Fibroblast of villous mesenchyme (primary cell): ENCODE data around the gene TMLHE. TPM values are rescaled to one million over a fixed set of nuclear protein-coding genes. Genes with fewer than 3 reads are reported as not detected.
"Not testable (repeated sequence)": the region's sequence is repeated elsewhere in the genome, so short reads cannot be mapped to it uniquely, and the experiment has no call there.

Experiments
- DNase-seq: peaks from one replicate; pipeline ENCODE4 v3.0.0-alpha.2; 2010; ENCODE audit warnings: low read depth
- H3K4me3 ChIP-seq: 2 replicates; pipeline ENCODE4 v1.5.1; 2011; ENCODE audit warnings: low read depth, mild to moderate bottlenecking, low read length
- total RNA-seq: library from RNA; depleted of rRNA; stranded (reverse); fragments of >200 nt; gene quantifications from 2 replicates; pipeline ENCODE4 v1.2.3, GENCODE V29; 2012
- TF ChIP-seq, protein P1 (sequence below): IDR thresholded peaks from 2 replicates; pipeline ENCODE4 v1.5.1; 2012; ENCODE audit warnings: low read depth, mild to moderate bottlenecking, low read length; ENCODE audit not compliant: insufficient read depth

Gene TMLHE
- total RNA-seq, 1 donor, result 20.3 TPM

DNA sequence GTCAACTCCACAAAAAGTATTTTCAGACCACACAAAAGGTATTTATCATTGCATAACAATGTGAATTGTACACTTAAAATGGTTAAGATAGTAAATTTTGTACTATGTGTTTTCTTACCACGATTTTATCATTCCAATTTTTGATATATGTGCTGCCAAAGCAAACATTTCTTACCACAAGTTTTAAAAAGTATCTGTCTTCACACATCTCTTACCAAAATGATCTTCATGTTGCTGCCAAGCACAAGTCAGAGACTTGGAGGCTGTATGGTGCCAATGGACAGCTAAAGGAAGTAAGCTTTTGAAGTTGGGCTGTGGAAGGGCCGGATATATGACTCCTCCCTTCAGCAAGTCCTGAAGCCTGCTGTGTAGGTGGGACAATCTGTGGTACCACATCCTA, 67.9 kb downstream of the TMLHE start:
- TF ChIP-seq, protein P1, sequence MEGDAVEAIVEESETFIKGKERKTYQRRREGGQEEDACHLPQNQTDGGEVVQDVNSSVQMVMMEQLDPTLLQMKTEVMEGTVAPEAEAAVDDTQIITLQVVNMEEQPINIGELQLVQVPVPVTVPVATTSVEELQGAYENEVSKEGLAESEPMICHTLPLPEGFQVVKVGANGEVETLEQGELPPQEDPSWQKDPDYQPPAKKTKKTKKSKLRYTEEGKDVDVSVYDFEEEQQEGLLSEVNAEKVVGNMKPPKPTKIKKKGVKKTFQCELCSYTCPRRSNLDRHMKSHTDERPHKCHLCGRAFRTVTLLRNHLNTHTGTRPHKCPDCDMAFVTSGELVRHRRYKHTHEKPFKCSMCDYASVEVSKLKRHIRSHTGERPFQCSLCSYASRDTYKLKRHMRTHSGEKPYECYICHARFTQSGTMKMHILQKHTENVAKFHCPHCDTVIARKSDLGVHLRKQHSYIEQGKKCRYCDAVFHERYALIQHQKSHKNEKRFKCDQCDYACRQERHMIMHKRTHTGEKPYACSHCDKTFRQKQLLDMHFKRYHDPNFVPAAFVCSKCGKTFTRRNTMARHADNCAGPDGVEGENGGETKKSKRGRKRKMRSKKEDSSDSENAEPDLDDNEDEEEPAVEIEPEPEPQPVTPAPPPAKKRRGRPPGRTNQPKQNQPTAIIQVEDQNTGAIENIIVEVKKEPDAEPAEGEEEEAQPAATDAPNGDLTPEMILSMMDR, result no peak
- no peak overlapping the region for H3K4me3 ChIP-seq
- no peak for DNase-seq

DNA sequence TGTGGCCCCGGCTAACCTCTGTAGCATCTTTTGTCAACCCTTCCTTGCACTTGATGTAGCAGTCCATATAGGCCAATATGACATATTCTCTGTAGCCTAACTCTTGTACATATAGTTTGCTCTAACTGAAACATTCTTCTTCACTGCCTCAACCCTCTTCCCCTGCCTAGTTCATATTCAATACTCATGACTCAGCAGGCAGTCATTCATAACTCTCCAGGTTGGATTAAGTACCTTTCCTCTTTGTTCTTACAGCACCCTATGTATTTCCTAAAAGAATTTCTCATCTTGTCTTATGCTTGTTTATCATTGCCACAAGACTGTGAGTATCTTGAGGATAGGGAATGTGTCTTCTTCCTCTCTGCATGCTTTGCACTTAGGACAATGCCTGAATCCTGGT, 76.9 kb downstream of the TMLHE start:
- DNase-seq, result no peak
- TF ChIP-seq, protein P1, result no peak
- no peak overlapping the region for H3K4me3 ChIP-seq

DNA sequence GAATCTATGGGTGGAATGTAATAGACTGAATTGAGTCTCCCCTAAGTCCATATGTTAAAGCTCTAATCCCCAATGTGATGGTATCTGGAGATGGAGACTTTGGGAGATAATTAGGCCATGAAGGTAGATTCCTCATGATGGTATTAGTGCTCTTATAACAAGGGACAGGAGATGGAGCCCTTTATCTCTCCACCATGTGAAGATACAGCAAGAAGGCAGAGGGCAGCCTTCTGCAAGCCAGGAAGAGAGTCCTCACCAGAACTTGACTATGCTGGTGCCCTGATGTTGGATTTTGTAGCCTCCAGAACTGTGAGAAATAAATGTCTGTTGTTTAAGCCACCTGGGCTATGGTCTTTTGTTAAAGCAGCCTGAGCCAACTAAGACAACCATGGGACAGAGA, 78.0 kb downstream of the TMLHE start:
- TF ChIP-seq, protein P1, result no peak
- DNase-seq, result no peak
- no peak overlapping the region for H3K4me3 ChIP-seq

DNA sequence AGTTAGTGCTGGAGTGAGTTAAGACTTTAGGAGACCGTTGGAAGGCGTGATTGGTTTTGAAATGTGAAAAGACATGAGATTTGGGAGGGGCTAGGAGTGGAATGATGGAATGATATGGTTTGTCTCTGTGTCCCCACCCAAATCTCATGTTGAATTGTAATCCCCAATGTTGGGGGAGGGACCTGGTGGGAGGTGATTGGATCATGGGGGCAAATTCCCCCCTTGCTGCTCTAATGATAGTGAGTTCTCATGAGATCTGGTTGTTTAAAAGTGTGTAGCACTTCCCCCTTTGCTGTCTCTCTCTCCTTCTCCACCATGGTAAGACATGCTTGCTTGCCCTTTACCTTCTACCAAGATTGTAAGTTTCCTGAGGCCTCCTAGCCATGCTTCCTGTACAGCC, 85.7 kb downstream of the TMLHE start:
- DNase-seq, H3K4me3 ChIP-seq: not testable (repeated sequence)

DNA sequence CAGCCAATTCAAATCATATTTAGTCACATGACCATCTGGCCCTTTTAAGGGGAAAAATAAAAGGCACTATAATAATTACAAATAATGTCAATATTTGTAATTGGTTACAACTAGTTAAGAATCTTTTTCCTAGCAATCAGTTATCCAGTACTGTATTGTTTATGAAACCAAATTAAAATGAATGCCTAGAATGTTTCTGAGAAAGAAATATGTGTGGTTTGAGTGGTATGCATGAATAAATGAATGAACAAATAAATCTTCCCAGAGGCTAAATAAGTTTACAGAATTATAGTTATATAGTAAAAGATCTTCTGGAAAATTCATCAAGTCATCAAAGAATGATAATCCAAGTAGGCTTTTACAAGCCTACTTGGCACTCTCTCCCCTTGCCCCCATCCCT, 98.5 kb downstream of the TMLHE start:
- no peak for DNase-seq
- TF ChIP-seq, protein P1, result no peak
- H3K4me3 ChIP-seq, result no peak overlapping the region

DNA sequence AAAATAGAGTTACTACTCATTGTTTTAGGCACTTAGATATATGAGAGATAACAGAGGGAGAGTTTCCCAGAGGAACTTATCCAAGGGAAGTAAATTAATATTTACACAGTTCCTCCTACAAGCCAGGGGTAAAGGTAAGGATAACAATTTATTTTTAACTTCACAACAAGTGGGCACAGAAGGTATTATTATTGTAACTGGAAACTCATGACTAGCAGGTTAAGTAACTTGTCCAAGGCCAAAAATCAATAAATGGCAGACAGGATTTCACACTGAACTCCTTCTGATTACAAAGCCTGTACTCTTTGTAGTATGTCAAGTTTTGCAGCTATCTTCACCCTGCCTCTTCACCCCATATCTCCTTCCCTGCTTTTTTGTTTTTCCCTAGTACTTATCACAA, 107.5 kb downstream of the TMLHE start:
- no peak for DNase-seq
- TF ChIP-seq, protein P1, result no peak

DNA sequence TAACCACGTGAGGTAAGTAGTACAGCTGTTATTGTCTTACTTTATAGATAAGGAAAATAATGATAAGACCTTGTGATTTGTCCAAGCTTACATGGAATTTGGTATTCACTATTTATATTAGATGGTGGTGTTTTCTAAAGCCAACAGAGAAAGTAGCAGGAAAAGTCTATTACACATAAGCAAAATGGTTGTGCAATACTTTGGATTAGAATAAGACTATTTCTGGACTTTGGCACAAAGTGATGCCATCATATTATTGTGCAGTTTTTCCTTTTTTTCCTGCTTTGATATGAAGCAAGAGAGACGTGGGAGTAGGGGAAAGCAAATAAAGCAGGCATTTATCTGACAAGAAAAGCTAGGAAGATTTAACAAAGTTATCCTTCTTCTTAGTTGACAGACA, 117.6 kb downstream of the TMLHE start:
- not testable (repeated sequence) for DNase-seq, H3K4me3 ChIP-seq

More for the DNA sequence above, 107.5 kb downstream of the TMLHE start:
- H3K4me3 ChIP-seq, result no peak overlapping the region

DNA sequence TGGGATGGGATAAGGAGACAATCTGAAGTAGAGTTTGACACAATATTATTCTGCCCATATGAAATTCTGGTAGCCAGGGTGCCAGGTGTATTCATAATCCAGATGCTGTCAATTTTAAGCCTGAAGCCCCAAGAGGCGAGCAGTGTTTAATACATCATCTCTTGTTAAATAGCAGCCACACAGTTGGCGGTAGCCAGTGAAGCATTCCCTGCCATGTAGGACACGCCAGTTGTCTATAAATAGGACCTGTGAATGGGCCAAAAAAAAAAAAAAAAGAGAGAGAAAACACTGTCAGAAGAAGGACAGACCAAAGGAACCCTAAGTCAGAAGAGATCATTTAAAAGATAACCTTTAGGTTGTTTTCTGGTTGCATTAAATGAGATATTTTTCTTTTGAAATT, 121.3 kb downstream of the TMLHE start:
- not testable (repeated sequence) for DNase-seq, H3K4me3 ChIP-seq

DNA sequence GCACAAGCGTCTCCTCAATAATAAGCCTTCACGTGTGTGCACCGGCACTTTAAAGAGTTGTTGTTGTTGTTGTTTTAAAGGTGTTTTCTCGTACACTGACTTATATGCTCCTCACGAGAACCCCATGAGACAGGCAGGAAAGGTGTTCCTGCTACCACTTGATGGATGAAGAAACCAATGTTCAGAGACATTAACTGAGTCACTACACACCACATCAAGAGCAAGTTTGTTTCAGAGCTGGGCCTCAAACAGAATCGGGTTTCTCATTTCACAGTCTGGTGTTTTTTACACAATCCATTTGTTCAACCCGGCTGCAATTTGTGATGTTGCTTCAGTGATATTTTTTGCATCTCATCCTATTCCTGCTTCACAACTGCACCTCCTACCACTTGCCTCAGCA, 135.6 kb downstream of the TMLHE start:
- H3K4me3 ChIP-seq, DNase-seq: not testable (repeated sequence)

DNA sequence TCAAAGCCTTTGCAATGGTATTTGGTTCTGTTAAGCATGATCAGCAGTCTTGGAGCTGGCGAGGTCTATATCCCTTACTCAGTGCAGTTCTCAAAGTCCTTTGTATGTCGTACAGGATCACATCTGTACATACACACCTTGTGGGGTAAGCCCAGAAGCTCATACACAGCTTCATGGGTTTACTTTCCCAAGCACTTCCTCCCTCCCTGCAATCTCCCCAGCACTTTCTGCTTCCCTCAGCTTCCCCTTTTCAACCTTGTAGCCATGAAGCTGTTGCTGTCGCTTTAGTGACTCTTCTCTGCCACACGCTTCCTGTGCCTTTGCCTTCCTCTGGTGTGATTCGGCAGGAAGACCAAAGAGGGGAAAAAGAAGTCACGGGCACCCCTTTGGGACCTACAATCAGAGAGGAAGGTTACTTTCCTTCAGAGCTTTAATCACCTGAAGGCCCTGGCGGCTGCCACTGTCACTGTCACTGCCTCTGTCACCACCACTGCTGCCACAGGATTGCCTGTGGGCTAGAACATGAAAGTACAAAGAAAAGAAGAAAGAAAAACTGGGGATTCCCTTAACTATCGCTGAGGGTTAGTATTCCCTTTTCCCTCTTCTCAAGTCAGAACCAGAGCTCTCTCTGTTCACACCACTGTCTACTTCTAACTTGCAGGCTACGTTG, 146.3 kb downstream of the TMLHE start:
- not testable (repeated sequence) for H3K4me3 ChIP-seq, DNase-seq

DNA sequence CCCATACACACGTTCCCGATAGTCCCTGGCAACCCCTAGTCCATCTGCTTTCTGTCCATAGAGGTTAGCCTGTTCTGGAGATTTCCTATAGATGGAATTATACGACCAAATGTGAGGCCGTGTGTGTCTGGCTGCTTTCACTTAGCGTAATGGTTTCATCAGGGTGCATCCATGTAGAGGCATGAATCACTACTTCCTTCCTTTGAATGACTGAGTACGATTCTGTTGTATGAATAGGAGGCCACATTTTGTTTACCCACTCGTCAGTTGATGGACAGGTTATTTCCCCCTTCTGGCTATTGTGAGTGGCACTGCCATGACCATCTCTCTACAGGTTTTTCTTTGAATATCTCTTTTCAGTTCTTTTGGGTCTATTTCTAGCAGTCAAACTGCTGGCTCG, 152.3 kb downstream of the TMLHE start:
- H3K4me3 ChIP-seq, result not testable (repeated sequence)

DNA sequence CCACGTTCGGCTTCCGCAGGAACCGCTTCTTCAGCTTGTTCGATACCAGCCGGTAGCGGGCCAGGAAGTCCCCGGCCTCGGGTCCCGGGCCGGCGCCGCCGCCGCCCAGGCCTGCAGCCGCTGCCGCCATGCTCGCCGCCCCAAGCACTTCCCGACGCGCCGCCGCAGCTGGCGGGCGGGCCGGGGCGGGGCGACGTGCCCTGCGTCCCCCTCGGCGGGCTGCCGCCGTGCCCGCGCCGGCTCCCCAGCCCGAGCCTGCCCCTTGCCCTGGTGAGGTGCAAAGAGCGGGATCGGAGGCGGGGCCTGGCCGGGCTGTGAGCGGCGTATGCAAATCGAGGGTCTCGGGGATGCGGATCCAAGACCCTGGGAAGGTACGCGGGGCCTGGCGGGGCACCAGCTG, 154.3 kb downstream of the TMLHE start, which contains the start of gene F8A3:
F8A3 (minus strand) TSS at position 150 of the 400 bp plus-strand sequence; CDS start at position 130, 20 bp downstream.
- not testable (repeated sequence) for H3K4me3 ChIP-seq, DNase-seq

More for the DNA sequence above, 152.3 kb downstream of the TMLHE start:
- not testable (repeated sequence) for DNase-seq

DNA sequence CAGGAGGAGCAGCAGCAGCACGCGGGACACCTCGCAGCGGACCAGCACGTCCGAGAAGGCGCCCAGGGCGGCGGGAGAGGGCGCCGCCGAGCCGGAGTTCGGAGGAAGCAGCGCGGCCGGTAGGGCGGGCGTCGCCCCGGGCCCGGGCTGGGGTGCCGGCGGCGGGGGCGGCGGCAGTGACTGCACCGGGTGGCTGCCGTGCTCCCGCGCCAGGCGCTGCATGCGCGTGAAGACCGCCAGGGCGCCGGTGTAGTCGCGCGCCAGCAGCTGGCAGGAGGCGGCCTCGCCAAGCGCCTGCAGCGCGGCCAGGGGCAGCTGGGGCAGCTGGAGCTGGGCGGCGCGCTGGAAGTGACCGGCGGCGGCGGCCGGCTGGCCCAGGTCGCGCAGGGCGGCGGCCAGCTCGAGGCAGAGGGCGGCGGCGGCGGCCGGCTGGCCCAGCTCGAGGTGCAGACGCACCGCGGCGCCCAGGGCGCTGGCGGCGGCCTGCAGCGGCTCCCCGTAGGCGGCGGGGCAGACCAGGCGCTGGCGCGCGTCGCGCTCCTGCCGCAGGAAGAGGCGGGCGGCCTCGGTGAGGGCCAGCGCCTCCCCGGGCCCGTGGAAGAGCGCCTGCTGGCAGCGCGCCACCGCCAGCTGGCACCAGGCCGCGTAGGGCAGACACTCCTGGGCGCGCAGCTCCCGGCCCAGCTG, 154.8 kb downstream of the TMLHE start:
- not testable (repeated sequence) for DNase-seq, H3K4me3 ChIP-seq
